IPS DF 6.9 (cell line): Measurements from ENCODE around the gene MBNL1.

Experiments used
- DNase-seq: peaks from one replicate; pipeline ENCODE4 v3.0.0-alpha.2; 2013; ENCODE audit warnings: low read depth, low spot score
- H3K27ac ChIP-seq: one replicate; pipeline ENCODE4 v1.5.1; 2013; ENCODE audit warnings: low read length, control low read depth
- H3K27me3 ChIP-seq: 2 replicates; pipeline ENCODE4 v1.6.1; 2013; ENCODE audit warnings: mild to moderate bottlenecking, low read length; ENCODE audit not compliant: control insufficient read depth, insufficient read depth
- H3K36me3 ChIP-seq: 2 replicates; pipeline ENCODE4 v1.6.1; 2013; ENCODE audit warnings: low read length; ENCODE audit not compliant: control insufficient read depth, insufficient read depth
- H3K4me1 ChIP-seq: 2 replicates; pipeline ENCODE4 v1.6.1; 2013; ENCODE audit warnings: low read length; ENCODE audit not compliant: control insufficient read depth, insufficient read depth
- H3K4me3 ChIP-seq: 2 replicates; pipeline ENCODE4 v1.5.1; 2013; ENCODE audit warnings: mild to moderate bottlenecking, low read length
- H3K9me3 ChIP-seq: 2 replicates; pipeline ENCODE4 v1.6.1; 2013; ENCODE audit warnings: low read length, inconsistent platforms; ENCODE audit not compliant: control insufficient read depth, insufficient read depth
- WGBS: extraction: QIAGEN DNeasy Blood & Tissue Kit; methylation state at CpG from one replicate; pipeline ENCODE4 v1.1.7; 2013; ENCODE audit warnings: mixed read lengths, missing lambda C conversion rate; ENCODE audit not compliant: insufficient read length, insufficient coverage; 5-methylcytosine and 5-hydroxymethylcytosine counted together

The MBNL1 gene

GRCh38 chr3:152457500-152458375, 189.0 kb downstream of the MBNL1 start:
- Histone ChIP-seq H3K36me3 (no peaks in the 10 kb centered on the region), H3K4me3 (no peak overlapping the region), H3K4me1 (peaks cover 2% of the 10 kb centered on the region; the same call in 1 of the 2 replicates), H3K9me3 (no peaks in the 10 kb centered on the region), H3K27ac (no peak overlapping the region), H3K27me3 (no peaks in the 10 kb centered on the region)
- no peak for DNase-seq
- no CpG with 5 or more reads among the region's 7 CpGs for WGBS

DNA sequence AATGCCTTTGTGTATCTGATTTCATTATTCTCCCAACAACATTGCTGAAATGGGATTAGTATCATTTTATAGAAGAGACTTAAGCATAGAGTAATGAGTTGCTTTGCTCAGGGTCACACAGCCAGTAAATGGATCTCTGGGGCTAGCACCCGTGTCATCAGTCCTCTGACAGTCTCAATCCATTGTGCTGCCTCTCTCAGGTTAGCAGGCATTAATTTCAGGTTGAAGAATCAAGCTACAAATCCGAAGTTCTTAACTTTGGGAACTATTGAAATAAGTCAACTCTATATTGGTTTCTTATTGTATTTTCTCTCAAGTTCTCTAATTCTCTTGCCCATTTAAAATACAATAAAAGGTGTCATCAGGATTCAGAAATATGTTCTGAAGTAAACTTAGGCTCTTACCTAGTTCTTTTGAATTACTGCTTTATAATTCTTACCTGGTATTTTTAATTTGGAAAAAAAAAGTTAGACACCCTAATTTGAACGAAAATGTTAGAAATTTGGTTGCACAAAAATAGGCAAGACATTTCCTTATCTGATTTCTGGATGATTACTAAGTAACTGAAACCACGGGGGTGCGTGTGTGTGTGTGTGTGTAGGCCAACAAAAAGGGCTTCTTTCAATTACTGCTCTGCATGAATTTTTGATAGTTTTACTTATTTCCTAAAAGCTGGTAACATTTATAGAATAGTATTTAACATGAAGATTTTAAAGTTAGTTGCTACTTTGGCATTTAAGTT, 189.8 kb downstream of the MBNL1 start:
- no peaks in the 10 kb centered on the region for H3K9me3 ChIP-seq

GRCh38 chr3:152459118-152459515, 190.4 kb downstream of the MBNL1 start:
- Histone ChIP-seq H3K27me3 (no peaks in the 10 kb centered on the region), H3K27ac (no peak overlapping the region), H3K4me3 (no peak overlapping the region), H3K4me1 (peaks cover 2% of the 10 kb centered on the region; the same call in 1 of the 2 replicates), H3K36me3 (no peaks in the 10 kb centered on the region), H3K9me3 (no peaks in the 10 kb centered on the region)
- DNase-seq, result no peak
- no CpG with 5 or more reads among the region's 2 CpGs for WGBS

More for the DNA sequence above, 189.8 kb downstream of the MBNL1 start:
- peaks cover 2% of the 10 kb centered on the region; the same call in 1 of the 2 replicates for H3K4me1 ChIP-seq
- no peak overlapping the region for H3K4me3 ChIP-seq
- no peak overlapping the region for H3K27ac ChIP-seq
- no peaks in the 10 kb centered on the region for H3K27me3 ChIP-seq
- no peaks in the 10 kb centered on the region for H3K36me3 ChIP-seq
- no CpG with 5 or more reads among the region's 5 CpGs for WGBS
- no peak for DNase-seq

DNA sequence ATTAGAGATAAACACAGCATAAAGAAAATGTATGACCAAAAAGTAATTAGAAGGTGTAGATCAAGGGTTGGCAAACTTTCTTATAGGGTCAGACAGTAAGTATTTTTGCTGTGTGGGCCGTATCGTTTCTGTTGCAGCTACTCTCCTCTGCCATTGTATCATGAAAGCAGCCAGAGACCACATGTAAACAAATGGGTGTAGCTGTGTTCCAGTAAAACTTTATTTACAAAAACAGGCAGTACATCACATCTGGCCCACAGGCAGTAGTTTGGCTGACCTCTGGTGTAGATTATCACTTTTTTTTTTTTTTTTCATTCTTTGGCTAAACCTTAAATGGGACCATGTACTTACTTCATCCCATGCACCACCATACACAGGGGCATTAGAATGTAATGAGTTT, 190.8 kb downstream of the MBNL1 start:
- Histone ChIP-seq H3K4me3 (no peak overlapping the region), H3K9me3 (no peaks in the 10 kb centered on the region), H3K27me3 (no peaks in the 10 kb centered on the region), H3K27ac (no peak overlapping the region), H3K4me1 (peaks cover 2% of the 10 kb centered on the region; the same call in 1 of the 2 replicates), H3K36me3 (no peaks in the 10 kb centered on the region)
- no CpG with 5 or more reads among the region's 2 CpGs for WGBS
- no peak for DNase-seq

GRCh38 chr3:152460936-152461335, 192.2 kb downstream of the MBNL1 start:
- Histone ChIP-seq H3K9me3 (no peaks in the 10 kb centered on the region), H3K27me3 (no peaks in the 10 kb centered on the region), H3K4me3 (no peak overlapping the region), H3K4me1 (peaks cover 2% of the 10 kb centered on the region; the same call in 1 of the 2 replicates), H3K36me3 (no peaks in the 10 kb centered on the region), H3K27ac (no peak overlapping the region)
- no peak for DNase-seq
- no CpG with 5 or more reads among the region's 3 CpGs for WGBS

GRCh38 chr3:152461460-152461859, 192.7 kb downstream of the MBNL1 start:
- peaks cover 2% of the 10 kb centered on the region; the same call in 1 of the 2 replicates for H3K4me1 ChIP-seq
- no peaks in the 10 kb centered on the region for H3K27me3 ChIP-seq
- H3K9me3 ChIP-seq, result no peaks in the 10 kb centered on the region
- no peak for DNase-seq
- no peak overlapping the region for H3K27ac ChIP-seq
- WGBS, result no CpG with 5 or more reads among the region's 1 CpG
- no peak overlapping the region for H3K4me3 ChIP-seq
- no peaks in the 10 kb centered on the region for H3K36me3 ChIP-seq

GRCh38 chr3:152466784-152467183, 198.1 kb downstream of the MBNL1 start:
- Histone ChIP-seq H3K27ac (no peak overlapping the region), H3K9me3 (no peaks in the 10 kb centered on the region), H3K4me1 (no peaks in the 10 kb centered on the region), H3K36me3 (no peaks in the 10 kb centered on the region), H3K27me3 (no peaks in the 10 kb centered on the region), H3K4me3 (no peak overlapping the region)
- no peak for DNase-seq
- no CpG with 5 or more reads among the region's 7 CpGs for WGBS

DNA sequence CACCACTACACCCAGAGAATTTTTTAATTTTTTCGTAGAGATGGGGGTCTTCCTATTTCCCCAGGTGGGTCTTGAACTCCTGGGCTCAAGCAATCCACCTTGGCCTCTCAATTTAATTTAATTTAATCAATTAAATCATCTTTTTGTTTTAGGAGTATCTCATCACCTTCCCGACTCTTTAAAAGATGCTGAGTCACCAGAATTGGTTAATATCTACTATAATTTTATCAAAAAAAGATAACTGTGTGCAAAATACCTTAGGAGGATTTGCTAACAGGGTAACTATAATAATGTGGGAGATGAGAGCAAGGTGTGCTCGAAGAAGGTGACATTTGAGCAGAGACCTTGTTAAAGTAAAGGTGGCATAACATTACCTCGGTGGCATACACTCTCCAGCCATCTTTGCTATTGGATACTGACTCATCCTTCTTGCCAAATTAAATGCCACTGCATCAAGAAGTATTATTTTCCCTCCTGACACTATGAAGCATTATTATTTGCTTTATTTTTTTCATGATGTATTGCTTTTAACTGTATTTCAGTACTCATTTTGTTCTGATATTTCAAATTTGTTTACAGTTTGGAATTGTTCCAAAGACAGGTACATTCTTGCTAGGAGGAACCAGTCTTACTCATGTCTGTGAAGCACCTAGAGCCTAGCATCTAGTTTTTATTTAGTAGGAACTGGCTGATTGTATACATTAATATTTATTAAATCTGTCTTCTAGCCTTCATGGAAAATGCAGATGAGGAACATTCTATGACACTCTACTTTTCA, 200.7 kb downstream of the MBNL1 start:
- no CpG with 5 or more reads among the region's 4 CpGs for WGBS
- H3K9me3 ChIP-seq, result no peaks in the 10 kb centered on the region
- DNase-seq, result no peak
- no peaks in the 10 kb centered on the region for H3K36me3 ChIP-seq
- no peak overlapping the region for H3K4me3 ChIP-seq
- no peaks in the 10 kb centered on the region for H3K4me1 ChIP-seq
- no peaks in the 10 kb centered on the region for H3K27me3 ChIP-seq
- no peak overlapping the region for H3K27ac ChIP-seq

DNA sequence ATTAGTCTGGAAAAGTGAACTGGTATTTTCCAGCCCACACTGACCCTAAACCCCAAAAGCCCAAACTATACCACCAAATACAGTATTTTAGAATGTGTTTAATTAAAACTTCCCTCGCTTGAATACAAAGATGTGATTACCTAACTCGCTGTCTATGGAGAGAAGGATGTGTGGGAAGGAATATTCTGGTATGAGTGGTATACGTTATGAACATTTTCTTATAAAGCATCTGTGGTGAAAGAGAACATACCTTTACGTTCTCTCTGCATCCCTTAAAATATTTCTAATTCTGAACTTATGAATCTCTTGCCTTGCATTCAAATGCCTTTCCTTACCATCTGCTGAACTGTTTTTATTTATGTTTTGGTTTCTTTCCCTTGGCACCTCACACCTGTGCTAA, 201.4 kb downstream of the MBNL1 start:
- Histone ChIP-seq H3K4me3 (no peak overlapping the region), H3K27me3 (no peaks in the 10 kb centered on the region), H3K4me1 (no peaks in the 10 kb centered on the region), H3K9me3 (no peaks in the 10 kb centered on the region), H3K27ac (no peak overlapping the region), H3K36me3 (no peaks in the 10 kb centered on the region)
- DNase-seq, result no peak
- WGBS, result no CpG with 5 or more reads among the region's 4 CpGs

DNA sequence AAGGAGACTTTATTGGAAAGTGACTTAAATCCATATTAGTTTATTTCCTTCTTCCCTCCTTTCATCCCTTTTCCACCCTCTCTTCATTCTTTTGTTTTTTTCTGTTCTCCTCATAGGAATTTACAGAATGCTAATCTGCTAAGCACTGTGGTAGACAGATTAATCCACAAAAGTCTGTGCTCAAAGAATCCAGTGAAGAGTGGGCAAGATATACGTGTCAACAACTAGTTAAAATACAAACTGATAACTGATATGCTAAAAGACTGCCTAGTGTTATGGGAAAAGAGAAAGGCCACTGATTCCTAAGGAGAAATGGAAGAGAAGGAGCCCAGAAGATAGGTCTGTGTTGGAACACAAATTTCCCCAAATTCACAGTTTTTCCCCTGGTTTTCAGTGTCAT, 202.2 kb downstream of the MBNL1 start:
- no peak for DNase-seq
- WGBS, result no CpG with 5 or more reads among the region's 1 CpG
- H3K9me3 ChIP-seq, result no peaks in the 10 kb centered on the region
- H3K4me1 ChIP-seq, result no peaks in the 10 kb centered on the region
- no peak overlapping the region for H3K27ac ChIP-seq
- H3K4me3 ChIP-seq, result no peak overlapping the region
- H3K36me3 ChIP-seq, result no peaks in the 10 kb centered on the region
- no peaks in the 10 kb centered on the region for H3K27me3 ChIP-seq
